Esophagus squamous epithelium (tissue), 5 donors: ENCODE data around the gene STX19. TPM values are rescaled to one million over a fixed set of nuclear protein-coding genes. Genes with fewer than 3 reads are reported as not detected.

ENCODE experiments used
- DNase-seq: peaks from one replicate; lab custom pipeline; 2025; lab: John Stamatoyannopoulos, UW
- H3K27ac ChIP-seq, 4 donors: fragments of 200-600 bp; sonication (generic); one replicate each; pipeline ENCODE4 v1.5.1; 2016 to 2019; ENCODE audit warnings: mild to moderate bottlenecking in 1 of 4
- H3K27me3 ChIP-seq, 4 donors: fragments of 200-600 bp; sonication (generic); 1 replicate in 3 of 4; 2 replicates in 1 of 4; pipeline versions ENCODE4 v1.5.1 to v1.6.0; 2017 to 2021; ENCODE audit warnings: antibody characterized with exemption in 1 of 4
- H3K36me3 ChIP-seq, 3 donors: fragments of 200-600 bp; sonication (generic); one replicate each; pipeline ENCODE4 v1.5.1; 2016 to 2019
- H3K4me1 ChIP-seq, 3 donors: fragments of 200-600 bp; sonication (generic); one replicate each; pipeline ENCODE4 v1.5.1; 2017 to 2019
- H3K4me3 ChIP-seq, 4 donors: fragments of 200-600 bp; sonication (generic); 1 replicate in 3 of 4; 2 replicates in 1 of 4; pipeline ENCODE4 v1.5.1; 2016 to 2019; ENCODE audit warnings: mild to moderate bottlenecking in 2 of 4, moderate library complexity in 1 of 4
- H3K9me3 ChIP-seq, 3 donors: fragments of 200-600 bp; sonication (generic); one replicate each; pipeline ENCODE4 v1.5.1; 2016 to 2019
- CTCF ChIP-seq, 6 experiments: fragments of 450-650 bp in 4 of 6; fragments of 200-600 bp in 2 of 6; sonication (generic) in 2 of 6; IDR thresholded peaks; one replicate each; pipeline ENCODE4 v1.5.1; 2016 to 2019; ENCODE audit warnings: antibody characterized with exemption in 6 of 6, mild to moderate bottlenecking in 4 of 6, moderate library complexity in 4 of 6
- POLR2A ChIP-seq, 4 donors: fragments of 450-650 bp; IDR thresholded peaks; one replicate each; pipeline ENCODE4 v1.6.1; 2017; ENCODE audit warnings: antibody characterized with exemption in 4 of 4, mild to moderate bottlenecking in 4 of 4, moderate library complexity in 3 of 4
- WGBS, 2 donors: methylation state at CpG; one replicate each; pipeline ENCODE4 v1.1.5; 2018; 5-methylcytosine and 5-hydroxymethylcytosine counted together
- intact Hi-C: fragments of 100-400 bp; cut with DNase I; formaldehyde crosslinking; loops from one replicate; pipeline ENCODE4 v1.15.0; 2022
- total RNA-seq, 4 donors: library from RNA; depleted of rRNA; stranded (reverse); fragments of >200 nt; gene quantifications; one replicate each; pipeline ENCODE4 v1.1.0, GENCODE V29; 2016
- donor health status: DM: yes; HTN: yes; CAD: no.

The STX19 gene
- total RNA-seq, 4 donors from 2014 or later, result 3.8 to 8.0 (median 6.6) TPM

- H3K4me3 ChIP-seq, result no peak overlapping the region
- H3K27me3 ChIP-seq, result no peaks in the 10 kb centered on the region
- H3K9me3 ChIP-seq, result no peaks in the 10 kb centered on the region
- H3K27ac ChIP-seq, result no peak overlapping the region
- TF ChIP-seq POLR2A (IDR thresholded peaks at IDR 0.05) (no peak), CTCF (IDR thresholded peaks at IDR 0.05) (no peak)
- no peak for DNase-seq
- intact Hi-C loops, result loop anchor here (10.0 kb wide), 1 partner anchor 63 kb away; the partner anchor contains the start of genes DHFR2 and NSUN3
- WGBS, 2 donors, result 81 to 89% methylated on average over 3 of the region's 3 CpGs
- no peaks in the 10 kb centered on the region for H3K36me3 ChIP-seq
- H3K4me1 ChIP-seq, result peaks cover 0 to 17% (median 0%) of the 10 kb centered on the region in 3 donors
Observed at GRCh38 chr3:94001827-94002495, 26.4 kb downstream of the STX19 start.

- Histone ChIP-seq H3K9me3 (no peaks in the 10 kb centered on the region), H3K4me1 (peaks cover 0 to 17% (median 0%) of the 10 kb centered on the region in 3 donors), H3K4me3 (no peak overlapping the region), H3K27me3 (no peaks in the 10 kb centered on the region), H3K36me3 (peaks cover 0 to 5% (median 0%) of the 10 kb centered on the region in 3 donors), H3K27ac (no peak overlapping the region)
- TF ChIP-seq CTCF (IDR thresholded peaks at IDR 0.05) (no peak), POLR2A (IDR thresholded peaks at IDR 0.05) (no peak)
- DNase-seq, result no peak
- intact Hi-C loops, result loop anchor here (10.0 kb wide), 1 partner anchor 64 kb away; the partner anchor contains the start of genes DHFR2 and NSUN3
- 47 to 67% methylated on average over 1 of the region's 1 CpG for WGBS, 2 donors
Observed at GRCh38 chr3:94001191-94001590, 27.2 kb downstream of the STX19 start.

- DNase-seq, result no peak
- intact Hi-C loops, result no loop called here
- H3K27ac ChIP-seq, result no peak overlapping the region
- H3K4me3 ChIP-seq, result no peak overlapping the region
- 77 to 82% methylated on average over 3 of the region's 3 CpGs for WGBS, 2 donors
- TF ChIP-seq POLR2A (IDR thresholded peaks at IDR 0.05) (no peak), CTCF (IDR thresholded peaks at IDR 0.05) (no peak)
- H3K4me1 ChIP-seq, result no peaks in the 10 kb centered on the region
- H3K27me3 ChIP-seq, result no peaks in the 10 kb centered on the region
- no peaks in the 10 kb centered on the region for H3K9me3 ChIP-seq
- H3K36me3 ChIP-seq, result peaks cover 0 to 5% (median 0%) of the 10 kb centered on the region in 3 donors
Observed at GRCh38 chr3:93994056-93994455, 34.3 kb downstream of the STX19 start.

- intact Hi-C loops, result no loop called here
- 61 to 62% methylated on average over 3 of the region's 3 CpGs for WGBS, 2 donors
- H3K27ac ChIP-seq, result no peak overlapping the region
- H3K27me3 ChIP-seq, result no peaks in the 10 kb centered on the region
- TF ChIP-seq CTCF (IDR thresholded peaks at IDR 0.05) (no peak), POLR2A (IDR thresholded peaks at IDR 0.05) (no peak)
- no peak for DNase-seq
- H3K9me3 ChIP-seq, result no peaks in the 10 kb centered on the region
- H3K4me1 ChIP-seq, result no peaks in the 10 kb centered on the region
- H3K36me3 ChIP-seq, result peaks cover 0 to 5% (median 0%) of the 10 kb centered on the region in 3 donors
- H3K4me3 ChIP-seq, result no peak overlapping the region
Observed at GRCh38 chr3:93992207-93992606, 36.2 kb downstream of the STX19 start.

GRCh38 chr3:93991631-93992030 lies 36.8 kb downstream of the STX19 start:
- H3K36me3 ChIP-seq, result peaks cover 0 to 2% (median 0%) of the 10 kb centered on the region in 3 donors
- no peaks in the 10 kb centered on the region for H3K27me3 ChIP-seq
- DNase-seq, result no peak
- TF ChIP-seq CTCF (IDR thresholded peaks at IDR 0.05) (no peak), POLR2A (IDR thresholded peaks at IDR 0.05) (no peak)
- no peak overlapping the region for H3K27ac ChIP-seq
- H3K4me1 ChIP-seq, result no peaks in the 10 kb centered on the region
- no peak overlapping the region for H3K4me3 ChIP-seq
- 68 to 69% methylated on average over 2 of the region's 2 CpGs for WGBS, 2 donors
- H3K9me3 ChIP-seq, result no peaks in the 10 kb centered on the region
- intact Hi-C loops, result no loop called here
